HepG2 (cell line): ENCODE measurements around the gene DOCK10. TPM values are rescaled to one million over a fixed set of nuclear protein-coding genes. Genes with fewer than 3 reads are reported as not detected.

Experiments used
- ATAC-seq: fragments of 200-7000 bp; cut with Tn5 transposase; 3 replicates; pipeline ENCODE4 v1.9.1; 2020; ENCODE audit warnings: mild to moderate bottlenecking, moderate library complexity
- BruUV-seq: library from RNA; stranded (reverse); fragments of 400-500 nt; replicated peaks from 2 replicates; lab custom pipeline; 2021; lab: Mats Ljungman, UMichigan
- CTCF ChIA-PET: fragments of 300-600 bp; formaldehyde crosslinking; extraction: SDS; loops from one replicate; lab custom pipeline; 2021; ENCODE audit warnings: low total read pairs, inconsistent platforms, low intra/inter-chr PET ratio; lab: Yijun Ruan, JAX
- POLR2A ChIA-PET: fragments of 350-600 bp; sonication (Branson Sonifier 250); formaldehyde crosslinking; loops from one replicate; lab custom pipeline; 2020; ENCODE audit warnings: antibody characterized with exemption, inconsistent platforms; lab: Yijun Ruan, JAX
- DNase-seq: peaks from one replicate; pipeline ENCODE4 v3.0.0-alpha.2; 2015; ENCODE audit warnings: low spot score
- FAIRE-seq: peaks from 3 replicates; lab custom pipeline; 2011; peaks lifted over from hg19 to GRCh38; lab: Jason Lieb, UNC
- H2AFZ ChIP-seq: one replicate; pipeline ENCODE4 v1.6.1; 2011; ENCODE audit warnings: low read length, inconsistent platforms
- H3K27ac ChIP-seq: fragments of 300-600 bp; 3 replicates; pipeline ENCODE4 v1.8.0; 2011; ENCODE audit warnings: mixed run types, mild to moderate bottlenecking, mixed read lengths, low read length, inconsistent platforms; ENCODE audit not compliant: insufficient read depth; ENCODE audit errors: extremely low read length
- H3K27me3 ChIP-seq, 2 experiments: fragments of 200-600 bp in 1 of 2; 2 replicates in 1 of 2; 3 replicates in 1 of 2; pipeline versions ENCODE4 v1.6.0 to v1.8.0; 2011; ENCODE audit warnings: low read length in 2 of 2, mild to moderate bottlenecking in 2 of 2, moderate library complexity in 2 of 2, inconsistent platforms in 1 of 2; ENCODE audit not compliant: insufficient read depth in 2 of 2, control insufficient read depth in 1 of 2
- H3K36me3 ChIP-seq, 2 experiments: fragments of 200-600 bp in 1 of 2; replicated peaks in 1 of 2; 2 replicates in 1 of 2; 3 replicates in 1 of 2; pipeline versions ENCODE4 v1.5.1 to v1.8.0; 2011; ENCODE audit warnings: low read length in 2 of 2, inconsistent platforms in 1 of 2; ENCODE audit not compliant: insufficient read depth in 2 of 2, control insufficient read depth in 1 of 2
- H3K4me1 ChIP-seq: 2 replicates; pipeline ENCODE4 v1.5.1; 2012; ENCODE audit warnings: low read length, inconsistent platforms; ENCODE audit not compliant: insufficient read depth
- H3K4me2 ChIP-seq: 2 replicates; pipeline ENCODE4 v1.6.0; 2011; ENCODE audit warnings: low read depth, low read length, inconsistent platforms
- H3K4me3 ChIP-seq, 3 experiments: fragments of 200-600 bp in 1 of 3; sonication (generic), shearing (Covaris generic) in 1 of 3; replicated peaks in 1 of 3; 2 replicates each; pipeline ENCODE4 v1.5.1; 2011 to 2016; ENCODE audit warnings: low read length in 3 of 3, inconsistent platforms in 2 of 3, low read depth in 2 of 3, mild to moderate bottlenecking in 2 of 3, control low read depth in 1 of 3, mixed read lengths in 1 of 3; ENCODE audit not compliant: insufficient read depth in 1 of 3
- H3K79me2 ChIP-seq: one replicate; pipeline ENCODE4 v1.6.1; 2011; ENCODE audit warnings: low read length, inconsistent platforms; ENCODE audit not compliant: insufficient read depth
- H3K9ac ChIP-seq: 2 replicates; pipeline ENCODE4 v1.6.0; 2011; ENCODE audit warnings: mild to moderate bottlenecking, low read depth, low read length, inconsistent platforms; ENCODE audit not compliant: insufficient read depth
- H3K9me3 ChIP-seq: 2 replicates; pipeline ENCODE4 v1.5.1; 2012; ENCODE audit warnings: mild to moderate bottlenecking, low read length
- H4K20me1 ChIP-seq: 2 replicates; pipeline ENCODE4 v1.6.0; 2011; ENCODE audit warnings: inconsistent platforms, mild to moderate bottlenecking, low read length, moderate library complexity; ENCODE audit not compliant: insufficient read depth
- FOXO1 ChIP-seq: sonication (generic); formaldehyde crosslinking; IDR thresholded peaks from 2 replicates; pipeline ENCODE4 v1.4.0; 2020; ENCODE audit warnings: missing genetic modification reagents
- KLF15 ChIP-seq: sonication (generic); formaldehyde crosslinking; IDR thresholded peaks from 2 replicates; pipeline ENCODE4 v1.8.1; 2023; ENCODE audit warnings: borderline replicate concordance, mild to moderate bottlenecking, inconsistent platforms, missing genetic modification reagents, mixed read lengths
- KMT2A ChIP-seq: sonication (generic); formaldehyde crosslinking; IDR thresholded peaks from 2 replicates; pipeline ENCODE4 v1.4.0; 2020; ENCODE audit warnings: missing genetic modification reagents
- MTERF4 ChIP-seq: sonication (generic); formaldehyde crosslinking; IDR thresholded peaks from 2 replicates; pipeline ENCODE4 v1.8.0; 2023; ENCODE audit warnings: mild to moderate bottlenecking, missing genetic modification reagents
- SKIL ChIP-seq: sonication (generic); formaldehyde crosslinking; IDR thresholded peaks from 2 replicates; pipeline ENCODE4 v1.8.0; 2022; ENCODE audit warnings: missing genetic modification reagents, mild to moderate bottlenecking, moderate library complexity, borderline replicate concordance
- ZBTB8A ChIP-seq: sonication (generic); formaldehyde crosslinking; IDR thresholded peaks from 2 replicates; pipeline ENCODE4 v1.4.0; 2020; ENCODE audit warnings: mild to moderate bottlenecking, low read depth, missing genetic modification reagents, borderline replicate concordance
- ZNF280B ChIP-seq: sonication (generic); formaldehyde crosslinking; IDR thresholded peaks from 2 replicates; pipeline ENCODE4 v1.5.0; 2020; ENCODE audit warnings: missing genetic modification reagents, mild to moderate bottlenecking, borderline replicate concordance
- ZNF547 ChIP-seq: sonication (generic); formaldehyde crosslinking; IDR thresholded peaks from 2 replicates; pipeline ENCODE4 v1.5.1; 2020; ENCODE audit warnings: mild to moderate bottlenecking, missing genetic modification reagents
- ZNF703 ChIP-seq: sonication (generic); formaldehyde crosslinking; IDR thresholded peaks from 2 replicates; pipeline ENCODE4 v1.5.1; 2020; ENCODE audit warnings: missing genetic modification reagents, mild to moderate bottlenecking, moderate library complexity, borderline replicate concordance
- ZNF841 ChIP-seq: sonication (generic); formaldehyde crosslinking; IDR thresholded peaks from 2 replicates; pipeline ENCODE4 v1.8.1; 2023; ENCODE audit warnings: missing genetic modification reagents, borderline replicate concordance
- WGBS: methylation state at CpG from one replicate; pipeline ENCODE4 v1.1.6; 2017; ENCODE audit warnings: low lambda C conversion rate; 5-methylcytosine and 5-hydroxymethylcytosine counted together
- in situ Hi-C: cut with HindIII; loops from 2 replicates; pipeline ENCODE4 v1.10.0; 2017; ENCODE audit warnings: low pct_unique_long_range_greater_than_20kb; ENCODE audit not compliant: extremely low pct_ligation_motif_present
- intact Hi-C: fragments of 100-400 bp; cut with micrococcal nuclease; formaldehyde crosslinking; loops from one replicate; pipeline ENCODE4 v1.10.0; 2022; ENCODE audit not compliant: unreplicated experiment
- polyA plus RNA-seq, 8 experiments: library from polyadenylated mRNA; depleted of rRNA in 3 of 8; stranded (reverse) in 7 of 8; unstranded in 1 of 8; fragments of >200 nt; fragmentation: Illumina TruSeq in 4 of 8; extraction: Trizol in 4 of 8; gene quantifications; 2 replicates each; pipeline versions ENCODE4 v1.2.1 to v1.2.3, GENCODE V29; 2011 to 2016; ENCODE audit warnings: low read depth in 4 of 8, missing spikeins in 1 of 8, mixed read lengths in 1 of 8; ENCODE audit not compliant: insufficient read depth in 1 of 8
- total RNA-seq, 5 experiments: library from RNA; depleted of rRNA; stranded (reverse); fragments of >200 nt; fragmentation: Illumina TruSeq; extraction: Trizol; gene quantifications; 2 replicates each; pipeline ENCODE4 v1.2.3, GENCODE V29; 2016; ENCODE audit warnings: low read depth in 1 of 5

DOCK10 gene
- total and polyA plus RNA-seq, 2 of the 13 experiments (the other 11 are each of a cell fraction or from before 2014, with no cell fraction given): not detected

- H4K20me1 ChIP-seq: no peaks in the 10 kb centered on the region
- no peak overlapping the region for H2AFZ ChIP-seq
- no peaks in the 10 kb centered on the region for H3K36me3 ChIP-seq
- ChIA-PET CTCF (no interaction called here), POLR2A (no interaction called here)
- ATAC-seq (no peak), DNase-seq (no peak), FAIRE-seq (no peak)
- no peak overlapping the region for H3K9ac ChIP-seq
- 0% methylated on average over 1 of the region's 1 CpG for WGBS
- no peaks in the 10 kb centered on the region for H3K79me2 ChIP-seq
- H3K27me3 ChIP-seq: no peaks in the 10 kb centered on the region
- H3K4me1 ChIP-seq: no peaks in the 10 kb centered on the region
- TF ChIP-seq SKIL (CRISPR knock-in tag): no peak
- TF ChIP-seq ZNF841 (CRISPR knock-in tag): no peak
- TF ChIP-seq FOXO1 (CRISPR knock-in tag): no peak
- TF ChIP-seq KLF15 (CRISPR knock-in tag): no peak
- TF ChIP-seq ZNF280B (CRISPR knock-in tag): no peak
- TF ChIP-seq MTERF4: no peak
- TF ChIP-seq KMT2A (CRISPR knock-in tag): no peak
- no peak for TF ChIP-seq ZNF703
- TF ChIP-seq ZBTB8A: no peak
- TF ChIP-seq ZNF547 (CRISPR knock-in tag): no peak
- H3K9me3 ChIP-seq: no peaks in the 10 kb centered on the region
- no peak overlapping the region for H3K4me2 ChIP-seq
- H3K27ac ChIP-seq: no peak overlapping the region
- intact Hi-C loops: no loop called here
- H3K4me3 ChIP-seq: no peak overlapping the region
- BruUV-seq: no TSS peak
- in situ Hi-C loops: no loop called here
These were observed 160.4 kb downstream of the DOCK10 start for GRCh38 chr2:224881846-224882245.
